Mucosa of descending colon (tissue), 3 donors: ENCODE measurements around the gene SPCS2. TPM values are rescaled to one million over a fixed set of nuclear protein-coding genes. Genes with fewer than 3 reads are reported as not detected.

Source experiments
- ATAC-seq: fragments of 200-7000 bp; cut with Tn5 transposase; one replicate; pipeline ENCODE4 v1.9.1; 2020; ENCODE audit warnings: mild to moderate bottlenecking, moderate library complexity
- DNase-seq, 3 donors: peaks; one replicate each; pipeline ENCODE4 v3.0.0-alpha.2; 2020
- H3K36me3 ChIP-seq: fragments of 200-600 bp; one replicate; pipeline ENCODE4 v1.8.0; 2021; ENCODE audit warnings: low read depth, mild to moderate bottlenecking
- H3K4me1 ChIP-seq: fragments of 200-600 bp; one replicate; pipeline ENCODE4 v1.8.0; 2021; ENCODE audit warnings: low read depth, mild to moderate bottlenecking
- H3K4me3 ChIP-seq: fragments of 200-600 bp; one replicate; pipeline ENCODE4 v1.8.0; 2021; ENCODE audit warnings: mild to moderate bottlenecking
- H3K9me3 ChIP-seq: fragments of 200-600 bp; one replicate; pipeline ENCODE4 v1.8.0; 2021; ENCODE audit warnings: mild to moderate bottlenecking
- intact Hi-C, 2 donors: fragments of 100-400 bp; cut with DNase I in 1 of 2; cut with micrococcal nuclease in 1 of 2; formaldehyde crosslinking; loops; one replicate each; pipeline versions ENCODE4 v1.11.0 to v1.11.1; 2022; cut with DNase I, micrococcal nuclease
- total RNA-seq, 3 donors: library from RNA; stranded (reverse); fragmentation: NEBNext Ultra II Directional in 2 of 3; extraction: Animal tissue kit (Norgen Biotek cat#: 25700) in 2 of 3; gene quantifications; one replicate each; pipeline versions ENCODE4 v1.2.1 to v1.2.4, GENCODE V29; 2021 to 2023
- TF ChIP-seq, protein P1 (sequence below): fragments of 200-600 bp; IDR thresholded peaks from one replicate; pipeline ENCODE4 v1.8.0; 2022; ENCODE audit warnings: antibody characterized with exemption, mild to moderate bottlenecking
- donor health status: DM: no; HTN: no; CAD: no; lungs with moderate emphysema.
- donor health status: DM: no; HTN: no; CAD: no.
- donor health status: DM: no; HTN: yes; CAD: no.

The SPCS2 gene
- total RNA-seq, 3 donors from 2014 or later, result 117 to 160 (median 119) TPM

DNA sequence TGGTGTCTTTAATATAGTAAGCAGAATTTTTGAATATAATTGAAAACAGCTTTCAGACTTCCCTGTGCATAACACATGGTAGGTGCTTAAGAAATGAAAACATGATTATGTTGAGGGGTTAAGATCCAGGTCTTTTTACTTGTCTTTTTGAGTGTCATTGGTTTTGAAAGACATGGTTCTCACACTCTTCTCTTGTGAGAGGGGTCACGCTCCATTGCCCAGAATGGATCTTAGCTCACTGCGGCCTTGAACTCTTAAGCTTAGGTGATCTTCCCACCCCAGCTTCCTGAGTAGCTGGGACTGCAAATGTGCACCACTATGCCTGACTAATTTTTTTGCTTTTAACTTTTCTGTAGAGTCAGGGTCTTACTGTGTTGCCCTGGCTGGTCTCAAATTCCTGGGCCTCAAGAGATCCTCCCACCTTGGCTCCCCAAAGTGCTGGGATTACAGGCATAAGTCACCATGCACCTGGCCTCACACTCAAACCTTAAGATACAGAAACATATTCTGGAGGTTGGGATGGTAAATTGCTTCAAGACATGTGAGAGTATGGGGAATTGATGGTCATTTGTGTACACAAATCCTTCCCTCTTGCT is 1.4 kb downstream of the SPCS2 start:
- no peak for DNase-seq
- no peak for ATAC-seq
- intact Hi-C loops, result no loop called here
- TF ChIP-seq, protein P1, sequence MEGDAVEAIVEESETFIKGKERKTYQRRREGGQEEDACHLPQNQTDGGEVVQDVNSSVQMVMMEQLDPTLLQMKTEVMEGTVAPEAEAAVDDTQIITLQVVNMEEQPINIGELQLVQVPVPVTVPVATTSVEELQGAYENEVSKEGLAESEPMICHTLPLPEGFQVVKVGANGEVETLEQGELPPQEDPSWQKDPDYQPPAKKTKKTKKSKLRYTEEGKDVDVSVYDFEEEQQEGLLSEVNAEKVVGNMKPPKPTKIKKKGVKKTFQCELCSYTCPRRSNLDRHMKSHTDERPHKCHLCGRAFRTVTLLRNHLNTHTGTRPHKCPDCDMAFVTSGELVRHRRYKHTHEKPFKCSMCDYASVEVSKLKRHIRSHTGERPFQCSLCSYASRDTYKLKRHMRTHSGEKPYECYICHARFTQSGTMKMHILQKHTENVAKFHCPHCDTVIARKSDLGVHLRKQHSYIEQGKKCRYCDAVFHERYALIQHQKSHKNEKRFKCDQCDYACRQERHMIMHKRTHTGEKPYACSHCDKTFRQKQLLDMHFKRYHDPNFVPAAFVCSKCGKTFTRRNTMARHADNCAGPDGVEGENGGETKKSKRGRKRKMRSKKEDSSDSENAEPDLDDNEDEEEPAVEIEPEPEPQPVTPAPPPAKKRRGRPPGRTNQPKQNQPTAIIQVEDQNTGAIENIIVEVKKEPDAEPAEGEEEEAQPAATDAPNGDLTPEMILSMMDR, result no peak
- H3K36me3 ChIP-seq, result peaks cover 5% of the 10 kb centered on the region
- peaks cover 12% of the 10 kb centered on the region for H3K4me1 ChIP-seq
- H3K4me3 ChIP-seq, result no peak overlapping the region
- no peaks in the 10 kb centered on the region for H3K9me3 ChIP-seq

DNA sequence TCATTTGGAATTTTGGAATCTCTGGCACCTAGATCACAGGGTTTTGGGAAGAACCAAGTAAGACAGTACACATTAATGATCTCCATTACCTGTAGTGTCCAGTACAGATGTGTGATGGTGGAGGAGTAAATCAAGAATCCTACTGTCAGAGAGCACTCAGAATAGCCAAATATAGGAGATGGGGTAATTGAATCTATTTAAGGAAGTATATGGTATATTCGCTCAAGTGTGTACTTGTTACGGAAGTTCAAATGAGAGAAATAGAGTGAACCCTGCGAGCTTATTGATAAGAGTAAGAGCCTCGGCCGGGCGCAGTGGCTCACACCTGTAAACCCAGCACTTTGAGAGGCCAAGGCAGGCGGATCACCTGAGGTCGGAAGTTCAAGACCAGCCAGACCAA is 2.2 kb downstream of the SPCS2 start:
- Histone ChIP-seq H3K4me1 (peaks cover 12% of the 10 kb centered on the region), H3K9me3 (no peaks in the 10 kb centered on the region), H3K36me3 (peaks cover 5% of the 10 kb centered on the region), H3K4me3 (no peak overlapping the region)
- intact Hi-C loops, result no loop called here
- no peak for ATAC-seq
- TF ChIP-seq, protein P1, result no peak
- no peak for DNase-seq

DNA sequence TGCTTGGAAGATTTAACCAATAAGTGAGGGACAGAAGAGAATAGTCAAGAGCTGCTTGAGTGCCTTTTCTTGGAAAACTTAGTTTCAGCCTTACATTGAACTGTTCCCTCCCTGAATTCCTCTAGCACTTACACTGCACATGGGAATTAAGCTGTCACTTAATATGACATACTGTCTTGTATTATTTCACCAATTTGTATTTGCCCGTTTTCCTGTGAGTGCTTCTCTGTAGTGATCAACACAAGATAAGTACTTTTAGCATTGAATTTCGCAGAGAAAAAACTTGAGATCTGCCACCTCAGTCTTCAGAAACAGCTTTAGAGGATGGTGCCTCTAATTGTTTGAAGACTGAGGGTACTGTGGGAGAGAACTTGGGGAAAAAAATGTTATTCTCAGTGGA is 3.7 kb downstream of the SPCS2 start:
- intact Hi-C loops, result no loop called here
- Histone ChIP-seq H3K4me3 (no peak overlapping the region), H3K4me1 (peaks cover 12% of the 10 kb centered on the region), H3K9me3 (no peaks in the 10 kb centered on the region), H3K36me3 (peaks cover 5% of the 10 kb centered on the region)
- no peak for DNase-seq
- ATAC-seq, result no peak
- TF ChIP-seq, protein P1, result no peak

DNA sequence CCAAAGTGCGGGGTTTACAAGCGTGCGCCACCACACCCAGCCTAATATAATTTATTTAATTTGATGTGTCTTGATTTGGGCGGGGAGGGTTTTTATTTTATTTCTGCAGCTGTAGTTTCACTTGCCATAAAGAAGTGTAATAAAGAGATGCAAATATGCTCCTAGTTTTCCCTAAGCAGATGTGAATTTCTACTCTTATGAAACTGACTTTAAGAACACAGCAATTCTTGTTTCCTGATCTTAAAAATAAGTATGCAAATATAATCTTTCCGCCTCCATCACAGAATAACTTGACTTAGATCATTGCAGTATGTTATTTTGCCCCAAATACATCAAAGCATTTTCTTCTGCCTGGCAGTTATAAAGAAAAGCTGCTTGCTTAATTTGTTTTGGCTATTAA is 4.4 kb downstream of the SPCS2 start:
- intact Hi-C loops, result no loop called here
- no peak for ATAC-seq
- H3K36me3 ChIP-seq, result peaks cover 5% of the 10 kb centered on the region

DNA sequence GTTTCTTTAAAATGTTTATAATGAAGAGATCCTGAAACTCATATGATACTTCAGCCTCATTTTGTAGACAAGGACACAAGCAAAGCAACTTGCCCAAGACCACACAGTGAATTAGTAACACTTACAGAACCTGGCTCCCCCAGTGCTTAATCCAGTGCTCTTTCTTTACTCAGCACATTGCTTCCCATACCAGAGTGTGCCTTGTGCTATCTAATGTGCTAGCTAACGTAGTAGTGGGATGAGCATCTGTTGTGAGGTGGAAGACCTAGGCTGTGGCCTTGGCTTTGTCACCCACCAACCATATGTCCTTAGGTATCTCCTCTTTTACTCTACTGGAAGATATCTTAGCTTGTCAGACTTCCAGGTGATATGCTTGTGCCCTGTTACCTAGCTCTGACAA is 5.1 kb downstream of the SPCS2 start:
- TF ChIP-seq, protein P1, result no peak
- intact Hi-C loops, result no loop called here
- H3K4me1 ChIP-seq, result peaks cover 10% of the 10 kb centered on the region
- H3K4me3 ChIP-seq, result no peak overlapping the region
- no peaks in the 10 kb centered on the region for H3K9me3 ChIP-seq
- DNase-seq (no peak), ATAC-seq (no peak)
- H3K36me3 ChIP-seq, result peaks cover 5% of the 10 kb centered on the region

More for the DNA sequence above, 4.4 kb downstream of the SPCS2 start:
- TF ChIP-seq, protein P1, result no peak
- DNase-seq, result peak in 1 of 3 donors; percentile 31
- Histone ChIP-seq H3K9me3 (no peaks in the 10 kb centered on the region), H3K4me3 (no peak overlapping the region), H3K4me1 (peaks cover 12% of the 10 kb centered on the region)
